Measurements from ENCODE around the gene WDR18.

The WDR18 gene

GRCh38 chr19:991932-992669, 8.0 kb downstream of the WDR18 start:
- no peak for DNase-seq (ENCODE audit: low spot score)

- DNase-seq (ENCODE audit: low spot score) = no peak
Measured at GRCh38 chr19:992670-993055, 8.5 kb downstream of the WDR18 start.

GRCh38 chr19:993361-993830, 9.3 kb downstream of the WDR18 start:
- DNase-seq (ENCODE audit: low spot score) = no peak

- no peak for DNase-seq (ENCODE audit: low spot score)
Measured at GRCh38 chr19:993831-994393, 9.8 kb downstream of the WDR18 start.

GRCh38 chr19:994516-994915, 10.4 kb downstream of the WDR18 start:
- DNase-seq (ENCODE audit: low spot score) = no peak

- DNase-seq (ENCODE audit: low spot score) = no peak
Measured at GRCh38 chr19:995051-995827, 11.1 kb downstream of the WDR18 start.

GRCh38 chr19:996051-996838, 12.1 kb downstream of the WDR18 start:
- no peak for DNase-seq (ENCODE audit: low spot score)

GRCh38 chr19:998064-998463, 13.9 kb downstream of the WDR18 start:
- no peak for DNase-seq (ENCODE audit: low spot score)

- DNase-seq (ENCODE audit: low spot score) = no peak
Measured at GRCh38 chr19:999379-999719, 15.2 kb downstream of the WDR18 start.

- no peak for DNase-seq (ENCODE audit: low spot score)
Measured at GRCh38 chr19:1000095-1000494, 15.9 kb downstream of the WDR18 start, which contains the start of gene GRIN3B. Gene GRIN3B, plus strand, starts transcription at chr19:1000419. Its CDS starts 19 bp downstream, at chr19:1000438.

- DNase-seq (ENCODE audit: low spot score) = no peak
Measured at GRCh38 chr19:1000591-1001537, 16.7 kb downstream of the WDR18 start.

- no peak for DNase-seq (ENCODE audit: low spot score)
Measured at GRCh38 chr19:1001538-1002166, 17.5 kb downstream of the WDR18 start.

- DNase-seq (ENCODE audit: low spot score) = no peak
Measured at GRCh38 chr19:1002600-1002999, 18.5 kb downstream of the WDR18 start.

GRCh38 chr19:1003283-1003682, 19.1 kb downstream of the WDR18 start:
- DNase-seq (ENCODE audit: low spot score) = no peak

GRCh38 chr19:1004204-1004802, 20.2 kb downstream of the WDR18 start:
- DNase-seq (ENCODE audit: low spot score) = no peak

GRCh38 chr19:1004803-1005664, 20.9 kb downstream of the WDR18 start:
- DNase-seq (ENCODE audit: low spot score) = no peak

- DNase-seq (ENCODE audit: low spot score) = no peak
Measured at GRCh38 chr19:1006711-1007398, 22.7 kb downstream of the WDR18 start.

GRCh38 chr19:1007399-1008251, 23.5 kb downstream of the WDR18 start:
- DNase-seq (ENCODE audit: low spot score) = no peak

All from globus pallidus (tissue), 1 donor.